Hematopoietic multipotent progenitor cell treated with erythropoietin and hydrocortisone succinate and interleukin-3 and kit ligand, for 6 days (in vitro differentiated cells): ENCODE results near the gene RBM18.
A peak's percentile ranks its signal among the peaks of the same experiment; 100 is the strongest.

ENCODE experiments used
- DNase-seq: peaks from one replicate; pipeline ENCODE4 v3.0.0-alpha.2; 2015

RBM18 gene

DNA sequence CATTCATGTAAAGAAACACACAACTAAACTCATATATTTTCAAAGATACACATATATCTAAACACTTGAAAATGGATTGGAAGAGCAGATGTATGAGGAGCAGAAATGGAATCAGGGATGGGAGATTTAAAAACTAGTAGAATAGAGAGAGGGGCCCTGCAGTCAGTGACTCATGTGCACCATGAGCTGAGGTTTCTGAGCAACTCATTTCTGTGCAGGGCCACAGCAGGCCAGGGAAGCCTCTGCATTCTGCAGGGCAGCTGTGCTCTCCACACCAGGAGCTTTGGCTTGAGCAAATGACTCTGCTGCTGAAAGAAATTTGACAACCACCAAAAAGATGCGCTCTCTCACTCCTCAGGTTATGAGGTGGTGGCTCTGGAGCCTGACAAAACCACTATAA lies 63.0 kb downstream of the RBM18 start:
- no peak for DNase-seq

DNA sequence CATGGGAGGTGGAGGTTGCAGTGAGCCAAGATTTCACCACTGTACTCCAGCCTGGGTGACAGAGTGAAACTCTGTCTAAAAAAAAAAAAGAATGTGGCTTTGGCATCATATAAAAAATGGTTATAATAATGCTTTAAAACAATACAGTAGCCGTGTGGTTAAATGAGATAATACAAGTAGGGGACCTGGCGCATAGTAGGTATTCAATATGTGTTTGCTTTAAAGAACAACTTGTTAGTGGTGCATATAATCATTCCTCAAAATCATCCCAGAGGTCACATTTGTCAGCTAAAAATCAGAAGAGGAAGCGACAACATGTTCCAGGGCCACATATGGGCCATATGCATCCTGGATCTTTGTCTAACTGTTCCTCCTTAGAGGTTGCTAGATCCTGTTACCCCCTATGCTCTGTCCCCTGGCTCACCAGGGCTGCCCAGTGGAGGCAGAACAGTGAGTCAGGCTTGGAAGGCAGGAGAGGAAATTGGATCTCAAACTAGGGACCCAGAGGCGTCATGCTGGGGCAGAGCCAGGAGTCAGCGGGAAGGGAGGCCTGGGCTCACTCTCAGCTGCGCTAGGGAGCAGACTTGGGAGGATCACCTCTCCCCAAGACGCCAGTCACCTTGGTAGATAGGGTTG lies 63.6 kb downstream of the RBM18 start:
- DNase-seq: no peak

DNA sequence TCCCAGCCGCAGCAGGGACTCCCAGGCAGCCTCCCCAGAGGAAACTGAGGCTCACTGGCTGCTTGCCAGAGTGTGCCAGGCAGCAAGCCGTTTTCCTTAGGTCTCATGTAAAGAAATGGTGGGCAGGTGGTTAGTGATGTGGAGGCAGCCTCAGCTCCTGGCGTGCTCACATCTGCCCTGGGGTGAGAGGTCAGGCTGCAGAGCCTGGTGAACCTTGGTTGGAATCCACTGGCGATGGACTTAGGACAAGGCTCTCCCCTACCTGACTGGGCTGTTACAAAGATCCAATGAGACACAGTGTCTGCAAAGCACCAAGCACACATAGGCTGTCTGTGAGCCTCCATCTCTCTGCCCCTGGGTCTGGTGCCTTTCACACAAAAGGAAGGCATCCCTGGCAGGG lies 66.8 kb downstream of the RBM18 start:
- no peak for DNase-seq

DNA sequence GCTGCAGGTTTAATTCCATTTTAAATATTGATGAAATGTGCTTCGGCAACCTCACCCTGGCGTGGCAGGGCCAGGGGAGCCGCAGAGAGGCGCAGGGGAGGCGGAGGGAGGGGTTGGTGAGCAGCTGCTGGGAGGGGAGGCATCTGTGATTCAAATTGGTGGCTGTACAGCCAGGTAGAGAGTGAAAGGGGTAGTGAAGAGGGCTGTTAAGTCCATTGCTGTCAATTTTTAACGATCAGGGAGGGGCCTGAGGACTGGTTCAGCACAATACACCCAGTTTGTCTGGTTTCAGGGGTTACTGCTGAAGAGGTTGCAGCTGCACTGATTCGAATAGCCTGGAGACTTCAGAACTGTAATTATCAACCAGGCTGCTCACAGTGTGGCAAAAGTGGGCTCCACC lies 67.2 kb downstream of the RBM18 start:
- DNase-seq: no peak

DNA sequence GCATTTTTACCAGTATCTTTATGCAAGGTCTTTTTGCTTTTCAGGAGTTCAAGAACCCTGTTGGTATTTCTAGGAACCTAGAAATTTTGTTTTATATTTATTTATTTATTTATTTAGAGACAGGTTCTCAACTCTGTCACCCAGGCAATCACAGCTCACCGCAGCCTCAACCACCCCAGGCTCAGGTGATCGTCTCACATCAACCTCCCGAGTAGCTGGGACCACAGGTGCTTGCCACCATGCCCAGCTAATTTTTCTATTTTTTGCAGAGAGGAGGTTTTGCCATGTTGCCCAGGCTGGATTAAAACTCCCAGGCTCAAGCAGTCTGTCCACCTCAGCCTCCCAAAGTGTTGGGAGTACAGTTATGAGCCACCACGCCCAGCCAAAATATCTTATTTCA lies 68.8 kb downstream of the RBM18 start:
- no peak for DNase-seq

DNA sequence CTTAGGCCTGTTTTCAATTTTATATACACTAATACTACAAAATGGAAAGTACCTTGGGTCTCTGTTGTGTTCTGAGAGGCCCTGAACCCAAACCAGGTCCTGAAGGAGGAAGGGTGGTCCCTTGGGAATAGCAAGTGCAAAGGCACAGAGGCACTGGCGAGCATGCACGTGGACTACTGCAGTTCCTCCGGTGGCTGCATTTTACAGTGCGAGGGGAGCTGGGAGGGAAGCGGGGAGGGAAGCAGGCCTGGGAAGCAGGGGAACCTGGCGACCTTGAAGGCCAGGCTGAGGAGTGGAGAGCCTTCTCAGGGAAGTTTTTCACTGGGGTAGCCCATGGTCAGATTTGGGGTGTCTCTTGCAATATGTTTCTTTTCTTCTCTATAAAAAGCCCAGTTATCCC lies 71.0 kb downstream of the RBM18 start:
- DNase-seq: no peak

DNA sequence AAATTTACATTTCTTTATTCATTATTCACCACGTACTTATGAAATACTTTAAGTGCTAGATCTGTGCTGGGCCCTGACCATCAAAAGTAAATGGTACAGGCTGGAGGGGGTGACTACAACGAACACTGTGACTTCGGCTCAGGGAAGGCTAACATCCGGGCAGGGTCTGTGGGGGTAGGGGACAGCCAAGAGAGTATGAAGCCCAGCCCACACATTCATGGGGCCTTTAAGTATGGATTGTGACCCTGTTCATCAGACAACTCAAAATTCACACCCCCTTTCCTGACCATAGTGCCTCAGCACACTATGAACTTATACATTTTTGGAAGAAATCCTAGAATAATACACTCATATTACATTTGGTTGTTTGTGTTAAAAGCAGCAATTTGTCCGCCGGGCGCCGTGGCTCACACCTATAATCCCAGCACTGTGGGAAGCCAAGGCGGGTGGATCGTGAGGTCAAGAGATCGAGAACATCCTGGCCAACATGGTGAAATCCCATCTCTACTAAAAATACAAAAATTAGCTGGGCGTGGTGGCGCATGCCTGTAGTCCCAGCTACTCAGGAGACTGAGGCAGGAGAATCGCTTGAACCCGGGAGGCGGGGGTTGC lies 71.6 kb downstream of the RBM18 start:
- no peak for DNase-seq

DNA sequence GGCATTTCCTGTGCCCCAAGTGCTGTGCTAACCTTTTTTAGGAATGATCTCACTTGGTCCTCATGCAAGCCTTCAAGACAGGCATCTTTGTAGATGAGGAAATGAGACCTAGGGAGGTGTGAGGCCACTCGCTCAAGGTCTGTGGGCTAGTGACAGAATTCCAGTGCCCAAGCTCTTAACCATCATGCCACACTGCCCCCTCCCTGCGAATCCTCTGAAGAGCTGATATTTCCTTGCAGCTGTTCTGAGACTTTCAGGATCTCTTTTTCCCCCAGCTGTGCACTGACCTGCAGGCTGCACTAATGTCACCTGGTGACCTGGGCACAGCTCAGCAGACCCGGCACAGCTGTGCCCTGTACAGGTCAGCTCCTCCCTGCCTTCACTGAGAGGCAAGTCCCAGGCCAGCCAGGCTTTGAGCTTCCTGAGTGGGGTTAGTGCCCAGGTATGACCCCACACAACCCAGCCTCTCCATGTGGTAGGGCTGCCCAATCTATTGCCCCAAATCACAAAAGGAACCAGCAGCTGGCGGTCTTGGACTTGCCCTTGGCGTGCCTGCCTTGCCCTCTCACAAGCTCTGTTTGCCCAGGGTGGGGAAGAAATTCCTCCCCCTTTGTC lies 72.3 kb downstream of the RBM18 start:
- peak; percentile 32 for DNase-seq

DNA sequence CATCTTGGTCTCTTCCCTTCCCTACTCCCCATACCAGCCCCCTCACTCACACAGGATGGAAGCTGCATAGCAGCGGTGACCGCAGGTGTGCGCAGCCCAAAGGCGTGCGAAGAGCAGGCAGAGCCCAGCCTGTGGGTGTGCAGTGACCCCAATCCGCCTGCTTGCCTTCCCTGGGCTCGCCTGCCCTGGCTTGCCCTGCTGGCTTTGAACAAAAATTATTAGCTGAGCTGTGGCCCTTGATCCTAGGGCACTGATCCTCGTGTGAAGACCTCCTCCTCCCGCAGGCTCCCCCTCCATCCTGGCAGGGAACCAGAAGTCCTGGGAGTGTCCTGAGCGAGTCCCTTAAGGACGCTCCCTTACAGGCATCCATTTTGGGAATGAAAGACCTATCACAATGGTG lies 73.1 kb downstream of the RBM18 start:
- no peak for DNase-seq

DNA sequence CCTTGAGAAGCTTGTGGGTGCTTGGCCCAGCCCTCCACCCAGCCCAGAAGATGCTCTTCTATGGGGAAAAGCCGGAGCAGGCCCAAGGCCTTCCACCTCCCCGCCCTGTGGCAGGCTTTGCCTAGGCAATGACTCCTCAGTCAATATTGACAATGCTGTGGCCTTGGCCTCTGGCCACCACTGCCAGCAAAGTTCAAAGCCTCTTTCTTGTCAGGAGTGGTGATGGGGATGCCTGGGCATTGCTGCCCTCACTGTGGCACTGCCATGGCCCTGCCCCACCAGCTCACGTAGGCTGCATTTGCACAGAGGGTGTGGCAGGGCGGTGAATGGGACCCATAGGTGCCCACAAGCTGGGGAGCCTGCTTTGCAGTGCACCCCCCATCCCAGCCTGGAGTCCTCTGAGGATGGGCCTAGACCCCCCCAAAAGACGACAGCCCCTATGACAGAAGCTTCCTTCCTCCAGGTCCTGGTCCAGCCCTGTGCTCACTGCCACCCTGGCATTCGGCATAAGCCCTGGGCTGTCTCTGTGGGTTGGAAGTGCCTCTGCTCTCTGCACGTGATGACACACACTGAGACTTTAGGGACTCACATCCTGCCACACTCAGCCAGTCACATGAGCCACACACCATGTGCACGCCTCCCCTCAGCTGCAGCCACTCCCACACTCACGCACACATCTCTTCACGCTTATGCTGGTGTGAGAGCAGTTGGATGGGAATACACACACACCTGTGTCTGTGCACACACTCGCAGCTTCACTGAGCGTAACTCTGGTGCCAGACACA lies 73.9 kb downstream of the RBM18 start:
- no peak for DNase-seq

DNA sequence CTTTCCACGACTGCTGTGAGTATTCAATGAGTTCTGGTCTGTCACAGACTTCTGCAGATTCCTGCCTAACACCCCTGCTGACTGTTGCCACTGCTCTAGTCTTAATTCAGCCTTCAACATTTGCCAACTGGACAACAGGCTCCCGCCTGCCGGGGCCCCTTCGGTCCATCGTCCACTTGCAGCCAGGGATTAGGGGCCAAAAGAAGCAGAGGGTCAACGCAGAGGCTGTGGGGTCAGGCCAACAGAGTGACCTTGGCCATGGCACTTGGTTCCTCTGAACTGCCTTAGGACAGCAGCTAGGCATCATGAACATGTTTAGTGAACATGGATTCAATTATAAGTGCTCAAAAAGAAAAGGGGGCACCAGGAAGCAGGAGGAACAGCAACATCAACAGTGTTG lies 76.3 kb downstream of the RBM18 start:
- DNase-seq: no peak
